Activated T-helper 17 cell treated with anti-CD3 and anti-CD28 coated beads, Interleukin-2, amount 50 U/mL, for 72 hours (primary cell): ENCODE measurements around the gene PGM2L1. TPM values are rescaled to one million over a fixed set of nuclear protein-coding genes. Genes with fewer than 3 reads are reported as not detected.
"Not testable (repeated sequence)": the region's sequence is repeated elsewhere in the genome, so short reads cannot be mapped to it uniquely, and the experiment has no call there.

Experiments used
- ATAC-seq: fragments of 150-1000 bp; cut with Tn5 transposase; replicated peaks from 2 replicates; pipeline ENCODE4 v1.10.0; 2021; ENCODE audit warnings: mild to moderate bottlenecking, moderate library complexity
- H3K27ac Mint-ChIP-seq: one replicate; pipeline ENCODE4 v1.8.0; 2022; ENCODE audit warnings: mixed read lengths
- H3K27me3 Mint-ChIP-seq: one replicate; pipeline ENCODE4 v1.8.0; 2022; ENCODE audit warnings: mixed read lengths
- H3K36me3 Mint-ChIP-seq: one replicate; pipeline ENCODE4 v1.8.0; 2022; ENCODE audit warnings: low read depth, mild to moderate bottlenecking, mixed read lengths
- H3K4me1 Mint-ChIP-seq: one replicate; pipeline ENCODE4 v1.8.0; 2022; ENCODE audit warnings: mixed read lengths
- H3K4me3 Mint-ChIP-seq: one replicate; pipeline ENCODE4 v1.8.0; 2022; ENCODE audit warnings: mild to moderate bottlenecking, mixed read lengths
- H3K9me3 Mint-ChIP-seq: one replicate; pipeline ENCODE4 v1.8.0; 2022; ENCODE audit warnings: mixed read lengths
- total RNA-seq, 2 donors: library from RNA; stranded (reverse); gene quantifications; one replicate each; pipeline ENCODE4 v1.2.3, GENCODE V29; 2022

PGM2L1 gene
- total RNA-seq, 2 donors from 2014 or later: 5.1 to 7.9 TPM

GRCh38 chr11:74338963-74339362 lies 59.3 kb downstream of the PGM2L1 start:
- H3K36me3 Mint-ChIP-seq: peaks cover 71% of the 10 kb centered on the region
- H3K9me3 Mint-ChIP-seq: no peaks in the 10 kb centered on the region
- no peak overlapping the region for H3K27ac Mint-ChIP-seq
- no peaks in the 10 kb centered on the region for H3K4me1 Mint-ChIP-seq
- H3K4me3 Mint-ChIP-seq: no peak overlapping the region
- no peaks in the 10 kb centered on the region for H3K27me3 Mint-ChIP-seq
- ATAC-seq: no peak

- ATAC-seq: no peak
- peaks cover 25% of the 10 kb centered on the region for H3K36me3 Mint-ChIP-seq
- no peaks in the 10 kb centered on the region for H3K9me3 Mint-ChIP-seq
- no peaks in the 10 kb centered on the region for H3K4me1 Mint-ChIP-seq
- H3K27me3 Mint-ChIP-seq: no peaks in the 10 kb centered on the region
- H3K27ac Mint-ChIP-seq: no peak overlapping the region
- no peak overlapping the region for H3K4me3 Mint-ChIP-seq
Observed at GRCh38 chr11:74333193-74333592, 65.0 kb downstream of the PGM2L1 start.

DNA sequence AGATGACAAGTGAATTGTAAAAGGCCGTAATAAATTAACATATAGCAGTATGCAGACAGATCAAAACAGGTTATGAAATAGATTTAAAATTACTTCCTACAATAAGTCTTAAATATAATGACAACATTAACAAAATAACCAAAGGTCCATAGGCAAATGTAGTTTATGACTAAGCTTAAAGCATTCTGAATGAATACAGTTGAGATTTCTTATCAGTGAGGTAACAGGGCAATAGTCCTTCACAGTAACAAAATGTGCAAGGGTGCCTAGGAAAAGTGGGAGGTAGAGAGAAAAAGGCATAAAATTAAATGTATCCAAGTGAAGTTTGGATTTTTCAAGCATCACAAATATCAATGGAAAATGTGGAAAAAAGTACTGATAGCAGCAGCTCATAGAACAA lies 65.9 kb downstream of the PGM2L1 start:
- Mint-ChIP-seq H3K27ac (no peak overlapping the region), H3K9me3 (no peaks in the 10 kb centered on the region), H3K27me3 (no peaks in the 10 kb centered on the region), H3K4me1 (no peaks in the 10 kb centered on the region), H3K4me3 (no peak overlapping the region), H3K36me3 (peaks cover 16% of the 10 kb centered on the region)
- no peak for ATAC-seq

- ATAC-seq, H3K27me3 Mint-ChIP-seq, H3K4me3 Mint-ChIP-seq, H3K9me3 Mint-ChIP-seq, H3K36me3 Mint-ChIP-seq, H3K27ac Mint-ChIP-seq, H3K4me1 Mint-ChIP-seq: not testable (repeated sequence)
Observed at GRCh38 chr11:74331000-74331399, 67.2 kb downstream of the PGM2L1 start.

DNA sequence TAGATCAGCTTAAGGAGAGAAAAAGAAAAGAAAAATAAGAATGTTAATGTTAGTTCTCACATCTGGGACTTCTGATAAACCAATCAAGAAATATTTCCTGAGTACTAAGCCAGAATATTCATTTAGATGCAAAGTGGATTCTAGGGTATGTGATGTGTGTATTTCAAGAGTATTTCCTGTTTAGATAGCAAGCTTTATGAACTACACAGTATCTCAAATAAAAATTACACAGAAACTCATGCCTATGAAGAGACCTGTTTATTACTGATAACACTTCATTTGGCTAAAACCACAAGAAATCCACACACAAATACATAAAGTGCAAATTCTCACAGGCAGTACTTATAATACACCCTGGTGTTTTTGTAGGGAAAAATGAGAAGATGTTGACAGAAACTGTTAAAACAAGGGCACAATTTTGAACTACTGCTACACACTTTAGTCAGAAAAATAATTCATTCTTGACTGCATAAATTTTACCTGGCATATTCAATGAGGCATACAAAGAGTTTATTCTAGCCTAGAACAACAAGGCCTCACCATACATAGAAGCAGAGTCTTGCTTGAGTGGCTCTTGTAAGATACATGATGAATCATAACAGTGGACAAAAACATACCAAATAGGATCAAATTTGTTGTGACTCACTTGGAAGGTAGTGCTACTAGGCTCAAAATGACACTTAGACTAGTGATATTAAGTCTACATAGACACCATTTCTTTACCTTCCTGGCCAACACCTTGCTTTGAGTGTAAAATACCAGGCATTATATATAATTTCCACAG lies 68.0 kb downstream of the PGM2L1 start:
- Mint-ChIP-seq H3K4me3 (no peak overlapping the region), H3K9me3 (no peaks in the 10 kb centered on the region), H3K4me1 (no peaks in the 10 kb centered on the region), H3K27ac (no peak overlapping the region), H3K36me3 (no peaks in the 10 kb centered on the region), H3K27me3 (no peaks in the 10 kb centered on the region)
- peak; percentile 50 for ATAC-seq

DNA sequence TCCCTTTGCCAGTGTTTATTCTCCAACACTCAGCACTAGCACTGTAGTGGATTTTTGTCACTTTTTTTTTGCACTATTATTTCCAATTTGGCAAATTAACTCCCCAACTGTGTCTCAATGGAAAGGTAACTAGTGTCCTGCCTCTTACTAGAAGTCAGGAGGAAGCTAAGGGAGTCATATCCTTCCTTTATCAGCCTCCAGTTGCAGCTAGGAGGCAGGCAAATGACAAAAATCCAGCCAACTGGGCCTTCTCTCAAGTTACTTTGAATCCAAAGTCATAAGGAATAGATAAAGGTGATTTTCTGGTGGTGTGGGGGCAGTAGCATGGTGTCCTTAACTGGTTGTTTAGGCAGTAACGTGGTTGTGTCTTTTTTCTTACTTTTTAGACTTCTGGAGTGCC lies 71.2 kb downstream of the PGM2L1 start:
- Mint-ChIP-seq H3K4me3 (no peak overlapping the region), H3K27ac (no peak overlapping the region), H3K9me3 (no peaks in the 10 kb centered on the region), H3K27me3 (no peaks in the 10 kb centered on the region), H3K4me1 (no peaks in the 10 kb centered on the region), H3K36me3 (no peaks in the 10 kb centered on the region)
- ATAC-seq: no peak

GRCh38 chr11:74326665-74327064 lies 71.6 kb downstream of the PGM2L1 start:
- H3K9me3 Mint-ChIP-seq: no peaks in the 10 kb centered on the region
- H3K27me3 Mint-ChIP-seq: no peaks in the 10 kb centered on the region
- no peak overlapping the region for H3K4me3 Mint-ChIP-seq
- H3K36me3 Mint-ChIP-seq: no peaks in the 10 kb centered on the region
- no peak overlapping the region for H3K27ac Mint-ChIP-seq
- H3K4me1 Mint-ChIP-seq: no peaks in the 10 kb centered on the region
- no peak for ATAC-seq

DNA sequence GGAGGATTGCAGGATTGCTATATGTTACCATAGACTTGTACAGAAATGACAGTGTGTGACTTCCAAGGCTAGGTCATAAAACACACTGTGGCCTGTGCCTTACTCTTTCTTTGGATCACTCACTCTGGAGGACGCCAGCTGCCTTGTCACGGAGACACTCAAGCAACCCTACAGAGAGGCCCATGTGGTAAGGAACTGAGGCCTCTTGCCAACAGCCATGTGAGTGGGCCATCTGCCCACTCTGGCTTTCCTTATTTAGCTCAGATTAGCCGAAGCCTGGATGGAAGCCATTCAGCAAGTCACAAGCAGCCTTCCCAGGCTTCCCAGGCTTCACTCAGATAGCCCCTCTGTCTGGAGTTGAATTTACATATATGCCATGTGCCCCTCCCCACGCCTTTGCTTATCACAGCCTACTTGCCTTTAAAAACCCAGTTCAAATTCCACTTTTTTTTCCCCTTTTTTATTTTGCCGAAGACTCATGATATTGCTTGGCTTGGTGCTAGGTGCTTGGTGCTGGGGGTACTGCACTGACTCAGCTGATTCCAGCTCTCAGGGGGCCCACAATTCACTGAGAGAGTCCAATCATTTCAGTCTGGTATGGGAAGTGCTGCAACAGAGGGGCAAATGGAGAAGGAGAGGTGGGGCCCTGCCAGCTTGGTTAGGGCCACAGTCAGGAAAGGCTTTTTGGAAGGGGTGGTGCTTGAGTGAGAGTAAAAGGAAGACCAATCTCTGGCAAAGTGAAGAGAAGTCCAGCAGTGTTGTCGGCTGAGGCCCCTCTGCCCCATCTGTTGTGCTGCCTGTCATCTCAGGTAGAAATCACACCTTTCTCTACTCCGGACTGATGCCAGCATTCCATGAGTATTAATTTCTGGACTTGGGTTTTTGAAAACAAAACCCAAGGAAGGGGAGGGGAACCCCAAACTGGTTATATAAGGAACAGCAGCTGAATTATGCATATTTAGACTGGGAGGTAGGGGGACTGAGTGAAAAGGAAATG lies 72.3 kb downstream of the PGM2L1 start:
- no peak for ATAC-seq
- H3K27me3 Mint-ChIP-seq: peaks cover 3% of the 10 kb centered on the region
- H3K4me3 Mint-ChIP-seq: no peak overlapping the region
- no peaks in the 10 kb centered on the region for H3K36me3 Mint-ChIP-seq
- no peak overlapping the region for H3K27ac Mint-ChIP-seq
- no peaks in the 10 kb centered on the region for H3K9me3 Mint-ChIP-seq
- no peaks in the 10 kb centered on the region for H3K4me1 Mint-ChIP-seq

GRCh38 chr11:74322667-74323066 lies 75.6 kb downstream of the PGM2L1 start:
- peaks cover 4% of the 10 kb centered on the region for H3K9me3 Mint-ChIP-seq
- ATAC-seq: no peak
- H3K4me1 Mint-ChIP-seq: no peaks in the 10 kb centered on the region
- H3K36me3 Mint-ChIP-seq: no peaks in the 10 kb centered on the region
- H3K27me3 Mint-ChIP-seq: peaks cover 7% of the 10 kb centered on the region
- H3K4me3 Mint-ChIP-seq: no peak overlapping the region
- no peak overlapping the region for H3K27ac Mint-ChIP-seq

DNA sequence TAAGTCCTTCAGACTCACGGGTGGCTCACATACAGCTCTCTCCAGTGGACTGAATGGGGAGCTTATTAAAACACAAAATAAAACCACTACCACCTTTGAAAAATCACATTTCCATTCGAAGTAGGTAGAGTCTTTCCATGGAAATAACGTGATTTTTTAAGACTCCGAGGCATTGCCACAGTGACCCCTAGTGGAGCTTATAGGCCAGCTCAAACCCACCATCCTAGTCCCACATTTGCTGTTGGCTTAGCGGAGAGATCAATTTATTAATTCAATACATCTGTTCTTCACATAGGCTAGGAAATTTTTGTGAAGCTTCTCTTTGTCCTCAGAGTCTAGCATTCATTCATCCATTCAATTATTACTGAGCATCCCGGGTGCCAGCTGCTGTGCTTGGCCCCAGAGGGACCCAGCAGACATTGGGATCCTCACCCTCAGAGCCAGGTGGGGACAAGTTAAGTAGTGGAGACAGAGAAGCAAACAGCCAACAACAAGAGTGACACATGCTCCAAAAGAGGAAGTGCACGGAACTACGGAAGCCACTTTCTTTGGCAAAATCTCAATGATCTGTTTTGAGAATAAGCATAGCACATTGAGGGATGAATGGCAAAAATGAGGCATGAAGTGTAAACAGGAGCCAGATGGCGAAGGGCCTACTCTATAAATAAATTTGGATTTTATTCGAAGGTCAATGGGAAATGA lies 76.6 kb downstream of the PGM2L1 start:
- Mint-ChIP-seq H3K9me3 (peaks cover 13% of the 10 kb centered on the region), H3K4me3 (no peak overlapping the region), H3K27ac (no peak overlapping the region), H3K36me3 (no peaks in the 10 kb centered on the region), H3K4me1 (no peaks in the 10 kb centered on the region), H3K27me3 (peaks cover 7% of the 10 kb centered on the region)
- no peak for ATAC-seq

GRCh38 chr11:74320538-74320937 lies 77.7 kb downstream of the PGM2L1 start:
- ATAC-seq: no peak
- Mint-ChIP-seq H3K9me3 (peaks cover 15% of the 10 kb centered on the region), H3K36me3 (no peaks in the 10 kb centered on the region), H3K27ac (no peak overlapping the region), H3K4me3 (no peak overlapping the region), H3K27me3 (peaks cover 7% of the 10 kb centered on the region), H3K4me1 (no peaks in the 10 kb centered on the region)

DNA sequence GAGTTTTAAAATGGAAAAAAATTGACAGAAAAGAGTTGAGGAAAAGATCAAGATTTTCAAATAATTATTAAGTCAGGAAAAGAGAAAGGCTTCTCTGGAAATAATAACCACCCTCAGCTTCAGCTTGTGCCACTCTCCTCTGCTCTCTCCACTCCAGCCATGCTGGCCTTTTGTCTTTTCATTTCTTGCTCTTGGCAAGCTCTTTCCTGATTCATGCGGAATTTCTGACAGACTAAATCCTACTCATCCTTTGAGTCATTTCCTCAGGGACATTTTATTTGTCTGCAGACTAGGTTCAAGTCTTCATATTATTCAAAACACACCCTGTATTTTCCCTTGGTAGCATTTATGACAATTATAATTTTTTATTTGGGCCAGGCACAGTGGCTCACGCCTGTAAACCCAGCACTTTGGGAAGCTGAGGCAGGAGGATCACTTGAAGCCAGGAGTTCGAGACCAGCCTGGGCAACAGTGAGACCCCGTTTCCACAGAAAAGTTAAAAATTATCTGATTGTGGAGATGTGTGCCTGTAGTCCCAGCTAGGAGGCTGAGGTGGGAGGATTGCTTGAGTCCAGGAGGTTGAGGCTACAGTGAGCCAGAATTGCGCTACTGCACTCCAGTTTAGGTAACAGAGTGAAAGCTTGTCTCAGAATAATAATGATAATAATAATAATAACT lies 79.0 kb downstream of the PGM2L1 start:
- Mint-ChIP-seq H3K27me3 (peaks cover 7% of the 10 kb centered on the region), H3K36me3 (no peaks in the 10 kb centered on the region), H3K9me3 (peaks cover 15% of the 10 kb centered on the region), H3K27ac (no peak overlapping the region), H3K4me1 (no peaks in the 10 kb centered on the region), H3K4me3 (no peak overlapping the region)
- ATAC-seq: peak; percentile 32

DNA sequence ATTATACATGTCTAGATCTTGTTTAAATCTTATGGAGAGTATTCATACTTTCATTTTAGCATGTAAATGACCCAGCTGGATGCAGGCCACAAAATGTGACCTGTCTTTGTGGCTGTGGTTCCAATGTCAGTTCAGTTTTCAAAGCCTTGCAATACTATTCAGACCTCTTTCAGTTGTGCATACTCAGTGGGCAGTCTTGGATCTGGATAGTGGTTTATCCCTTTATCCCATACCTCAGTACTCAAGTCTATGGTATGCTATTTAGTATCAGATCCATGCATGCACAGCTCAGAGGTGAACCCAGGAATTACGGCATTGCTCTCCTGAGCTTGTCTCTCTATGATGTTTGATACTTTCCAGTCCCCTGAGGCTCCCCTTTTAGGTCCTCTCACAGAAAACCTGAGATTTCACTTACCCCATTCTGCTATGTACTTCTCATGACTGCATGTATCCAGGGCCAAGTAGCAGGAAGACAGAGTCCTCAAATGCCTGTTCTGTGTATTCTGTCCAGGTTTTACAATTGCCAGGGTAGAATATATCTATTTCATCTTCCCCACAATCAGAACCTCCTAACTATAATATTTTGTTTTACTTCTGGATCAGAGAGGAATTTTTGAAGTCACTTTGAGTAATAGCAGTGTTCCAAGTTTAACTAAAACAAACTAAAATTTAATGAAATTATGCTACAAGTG lies 79.8 kb downstream of the PGM2L1 start:
- Mint-ChIP-seq H3K4me1 (no peaks in the 10 kb centered on the region), H3K27me3 (peaks cover 9% of the 10 kb centered on the region), H3K4me3 (no peak overlapping the region), H3K9me3 (peaks cover 15% of the 10 kb centered on the region), H3K27ac (no peak overlapping the region), H3K36me3 (no peaks in the 10 kb centered on the region)
- no peak for ATAC-seq
